SK-N-SH (cell line): Measurements from ENCODE around the gene NFYA. TPM values are rescaled to one million over a fixed set of nuclear protein-coding genes. Genes with fewer than 3 reads are reported as not detected.

Source experiments
- CTCF ChIA-PET: fragments of 300-600, 350-600 bp; formaldehyde crosslinking; extraction: SDS; loops from one replicate; lab custom pipeline; 2021; lab: Yijun Ruan, JAX
- POLR2A ChIA-PET: fragments of 350-600 bp; sonication (Branson Sonifier 250); formaldehyde crosslinking; extraction: SDS; loops from one replicate; lab custom pipeline; 2020; ENCODE audit warnings: antibody characterized with exemption, inconsistent platforms; lab: Yijun Ruan, JAX
- DNase-seq: peaks from one replicate; pipeline ENCODE4 v3.0.0; 2012
- H2AFZ ChIP-seq: fragments of 200-600 bp; sonication (generic); 2 replicates; pipeline ENCODE4 v1.8.1; 2016; ENCODE audit warnings: antibody characterized with exemption, mild to moderate bottlenecking, low read depth
- H3F3A ChIP-seq: fragments of 200-600 bp; sonication (generic); replicated peaks from 2 replicates; pipeline ENCODE3; 2016; ENCODE audit warnings: antibody characterized with exemption, mild to moderate bottlenecking; ENCODE audit not compliant: insufficient read depth
- H3K27ac ChIP-seq, 2 experiments: fragments of 200-500 bp in 1 of 2; fragments of 200-600 bp in 1 of 2; sonication (Bioruptor generic) in 1 of 2; sonication (generic), shearing (Covaris generic) in 1 of 2; 2 replicates each; pipeline versions ENCODE4 v1.5.1 to v1.6.1; 2014 to 2016; ENCODE audit warnings: low read depth in 2 of 2, inconsistent platforms in 1 of 2, low read length in 1 of 2, mild to moderate bottlenecking in 1 of 2, mixed read lengths in 1 of 2
- H3K27me3 ChIP-seq: fragments of 200-600 bp; sonication (generic), shearing (Covaris generic); 2 replicates; pipeline ENCODE4 v1.6.1; 2016; ENCODE audit warnings: mixed run types; ENCODE audit not compliant: insufficient read depth
- H3K36me3 ChIP-seq, 2 experiments: fragments of 200-500 bp in 1 of 2; fragments of 200-600 bp in 1 of 2; sonication (Bioruptor generic) in 1 of 2; sonication (generic) in 1 of 2; replicated peaks in 1 of 2; 2 replicates each; pipeline versions ENCODE3 to v1.5.1; 2014 to 2016; ENCODE audit warnings: low read length in 1 of 2, mild to moderate bottlenecking in 1 of 2; ENCODE audit not compliant: insufficient read depth in 2 of 2, control insufficient read depth in 1 of 2
- H3K4me1 ChIP-seq, 2 experiments: fragments of 200-500 bp in 1 of 2; fragments of 200-600 bp in 1 of 2; sonication (Bioruptor generic) in 1 of 2; sonication (generic), shearing (Covaris generic) in 1 of 2; 2 replicates each; pipeline versions ENCODE4 v1.5.1 to v1.6.1; 2014 to 2016; ENCODE audit warnings: low read depth in 1 of 2, low read length in 1 of 2, mixed run types in 1 of 2; ENCODE audit not compliant: insufficient read depth in 2 of 2, control insufficient read depth in 1 of 2
- H3K4me2 ChIP-seq: fragments of 200-600 bp; sonication (generic), shearing (Covaris generic); 2 replicates; pipeline ENCODE4 v1.6.1; 2017; ENCODE audit warnings: mixed run types
- H3K4me3 ChIP-seq, 2 experiments: fragments of 200-500 bp in 1 of 2; fragments of 200-600 bp in 1 of 2; sonication (Bioruptor generic) in 1 of 2; sonication (generic), shearing (Covaris generic) in 1 of 2; 2 replicates each; pipeline versions ENCODE4 v1.5.1 to v1.8.1; 2014 to 2016; ENCODE audit warnings: low read depth in 2 of 2, inconsistent platforms in 1 of 2, low read length in 1 of 2, mild to moderate bottlenecking in 1 of 2, mixed read lengths in 1 of 2, moderate library complexity in 1 of 2
- H3K79me2 ChIP-seq: fragments of 200-600 bp; sonication (generic); 2 replicates; pipeline ENCODE4 v1.8.1; 2017; ENCODE audit warnings: mild to moderate bottlenecking; ENCODE audit not compliant: insufficient read depth
- H3K9ac ChIP-seq: fragments of 200-600 bp; sonication (generic); 2 replicates; pipeline ENCODE4 v1.6.1; 2017; ENCODE audit warnings: mixed run types
- H3K9me2 ChIP-seq: fragments of 200-600 bp; sonication (generic); 2 replicates; pipeline ENCODE4 v1.6.1; 2017; ENCODE audit warnings: mixed run types
- H3K9me3 ChIP-seq: fragments of 200-600 bp; sonication (generic); 2 replicates; pipeline ENCODE4 v1.6.1; 2017; ENCODE audit warnings: mixed run types, mild to moderate bottlenecking, moderate library complexity
- H4K20me1 ChIP-seq: fragments of 200-600 bp; sonication (generic); 2 replicates; pipeline ENCODE4 v1.6.1; 2017; ENCODE audit warnings: mild to moderate bottlenecking, mixed run types; ENCODE audit not compliant: insufficient read depth
- EZH2phosphoT487 ChIP-seq: fragments of 200-600 bp; sonication (generic); IDR thresholded peaks from 2 replicates; pipeline ENCODE4 v1.6.1; 2017; ENCODE audit warnings: low read depth, mixed run types, mild to moderate bottlenecking, antibody characterized with exemption, moderate library complexity, borderline replicate concordance
- FOXJ3 ChIP-seq: sonication (generic); formaldehyde crosslinking; IDR thresholded peaks from 2 replicates; pipeline ENCODE4 v1.5.1; 2020; ENCODE audit warnings: mild to moderate bottlenecking, missing genetic modification reagents
- FOXM1 ChIP-seq: IDR thresholded peaks from 2 replicates; pipeline ENCODE4 v1.4.0; 2012; ENCODE audit warnings: low read depth, mild to moderate bottlenecking
- NRF1 ChIP-seq: IDR thresholded peaks from 2 replicates; pipeline ENCODE4 v1.6.1; 2012; ENCODE audit warnings: low read depth, mild to moderate bottlenecking, low read length
- PBX3 ChIP-seq: IDR thresholded peaks from 2 replicates; pipeline ENCODE4; 2012
- POLR2AphosphoS5 ChIP-seq: IDR thresholded peaks from 2 replicates; pipeline ENCODE4 v1.6.1; 2012; ENCODE audit warnings: low read depth, low read length
- REST ChIP-seq: IDR thresholded peaks from 2 replicates; pipeline ENCODE4 v1.6.1; 2012; ENCODE audit warnings: mild to moderate bottlenecking, low read depth, low read length, moderate library complexity
- SIN3A ChIP-seq: IDR thresholded peaks from 2 replicates; pipeline ENCODE4 v1.6.1; 2012; ENCODE audit warnings: low read depth, mild to moderate bottlenecking, low read length, moderate library complexity, borderline replicate concordance
- TAF1 ChIP-seq: IDR thresholded peaks from 2 replicates; pipeline ENCODE4 v1.6.1; 2012; ENCODE audit warnings: low read depth, mild to moderate bottlenecking, low read length, moderate library complexity, borderline replicate concordance
- ZBTB33 ChIP-seq: IDR thresholded peaks from 2 replicates; pipeline ENCODE4 v1.4.0; 2012; ENCODE audit warnings: low read depth, borderline replicate concordance
- WGBS: methylation state at CpG from one replicate; pipeline ENCODE4 v1.1.6; 2017; ENCODE audit warnings: low lambda C conversion rate; 5-methylcytosine and 5-hydroxymethylcytosine counted together
- polyA plus RNA-seq, 3 experiments: library from polyadenylated mRNA; depleted of rRNA; stranded (reverse); fragments of >200 nt; gene quantifications; 2 replicates each; pipeline ENCODE4 v1.2.3, GENCODE V29; 2012

NFYA gene
- polyA plus RNA-seq, 1 of the 3 experiments (the other 2 are of a cell fraction) = 6.8 TPM

- no peak for TF ChIP-seq NRF1
- no peak for TF ChIP-seq SIN3A
- TF ChIP-seq FOXJ3 (CRISPR knock-in tag) = no peak
- no peak for TF ChIP-seq TAF1
- no peak for TF ChIP-seq FOXM1
- no peak for TF ChIP-seq PBX3
- no peak for TF ChIP-seq EZH2phosphoT487
- TF ChIP-seq ZBTB33 = no peak
- no peak for TF ChIP-seq POLR2AphosphoS5
- no peak for TF ChIP-seq REST
Observed at GRCh38 chr6:41027241-41027640, 45.5 kb upstream of the NFYA start.

More at GRCh38 chr6:41027241-41027640, 45.5 kb upstream of the NFYA start:
- Histone ChIP-seq H3K36me3 (no peaks in the 10 kb centered on the region), H3K9me3 (no peaks in the 10 kb centered on the region), H3K27me3 (no peaks in the 10 kb centered on the region), H3K4me3 (no peak overlapping the region), H2AFZ (peak overlapping the region; percentile 61; the same call in 1 of the 2 replicates), H3K4me1 (peaks cover 0 to 16% of the 10 kb centered on the region in 2 experiments; a peak in 2 of 4 replicates), H3K9ac (no peak overlapping the region), H3K79me2 (no peaks in the 10 kb centered on the region), H4K20me1 (no peaks in the 10 kb centered on the region), H3K9me2 (no peaks in the 10 kb centered on the region), H3F3A (no peaks in the 10 kb centered on the region), H3K27ac (no peak overlapping the region), H3K4me2 (no peak overlapping the region)
- ChIA-PET POLR2A (no interaction called here), CTCF (interaction anchor here (0.5 to 5.3 kb wide), 31 partner anchors 8 to 1657 kb away, joined by 3 to 50 read pairs (median 5); partner anchors contain the start of genes APOBEC2, TSPO2 and UNC5CL)
- no peak for DNase-seq
- WGBS = 72% methylated on average over 4 of the region's 4 CpGs
